HCT116 (cell line): ENCODE data around the gene AP2A1.

Source experiments
- EZH2 ChIP-seq: fragments of 200-600 bp; sonication (generic); IDR thresholded peaks from 2 replicates; pipeline ENCODE4 v1.6.1; 2017; ENCODE audit warnings: antibody characterized with exemption, mixed run types
- POLR2A ChIP-seq: IDR thresholded peaks from 2 replicates; pipeline ENCODE4 v1.7.0; 2011; ENCODE audit warnings: borderline replicate concordance; ENCODE audit not compliant: insufficient read depth, insufficient read length; ENCODE audit errors: extremely low read depth
- SIN3A ChIP-seq: IDR thresholded peaks from 2 replicates; pipeline ENCODE4 v1.6.1; 2012; ENCODE audit warnings: low read depth
- SRF ChIP-seq: IDR thresholded peaks from 2 replicates; pipeline ENCODE4 v1.6.1; 2012; ENCODE audit warnings: low read depth
- ZNF274 ChIP-seq: fragments of 200-500 bp; sonication (Bioruptor generic); IDR thresholded peaks from 2 replicates; pipeline ENCODE4 v1.6.1; 2014; ENCODE audit warnings: mild to moderate bottlenecking, low read depth, low read length, inconsistent platforms
- TF ChIP-seq, protein P1 (sequence below), 3 experiments: fragments of 200-600 bp in 1 of 3; sonication (generic) in 1 of 3; IDR thresholded peaks in 2 of 3; conservative IDR thresholded peaks in 1 of 3; 2 replicates each; pipeline ENCODE4 v1.5.1; 2012 to 2017; ENCODE audit warnings: low read depth in 2 of 3, low read length in 2 of 3, antibody characterized with exemption in 1 of 3, borderline replicate concordance in 1 of 3, control low read depth in 1 of 3, mild to moderate bottlenecking in 1 of 3, mixed read lengths in 1 of 3, mixed run types in 1 of 3, moderate library complexity in 1 of 3; ENCODE audit not compliant: insufficient read depth in 1 of 3

DNA sequence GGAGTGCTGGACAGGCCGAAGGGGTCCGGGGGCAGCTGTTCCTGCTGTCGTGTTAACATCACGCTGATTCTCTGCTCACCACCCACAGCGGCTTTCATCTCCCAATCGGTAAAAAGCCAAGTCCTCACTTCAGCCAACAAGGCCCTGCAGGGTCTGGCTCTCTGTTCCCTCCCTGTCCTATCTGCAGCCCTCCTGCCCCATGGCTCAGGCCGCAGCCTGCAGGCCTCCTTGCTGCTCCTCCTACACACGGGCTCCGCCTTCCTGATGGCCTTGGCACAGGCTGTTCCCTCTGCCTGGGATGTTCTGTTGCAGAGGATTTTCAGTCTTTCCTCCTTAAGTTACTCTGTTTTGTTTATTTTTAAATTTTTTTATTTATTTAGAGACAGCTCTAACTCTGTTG is 24.1 kb downstream of the AP2A1 start:
- TF ChIP-seq, protein P1, sequence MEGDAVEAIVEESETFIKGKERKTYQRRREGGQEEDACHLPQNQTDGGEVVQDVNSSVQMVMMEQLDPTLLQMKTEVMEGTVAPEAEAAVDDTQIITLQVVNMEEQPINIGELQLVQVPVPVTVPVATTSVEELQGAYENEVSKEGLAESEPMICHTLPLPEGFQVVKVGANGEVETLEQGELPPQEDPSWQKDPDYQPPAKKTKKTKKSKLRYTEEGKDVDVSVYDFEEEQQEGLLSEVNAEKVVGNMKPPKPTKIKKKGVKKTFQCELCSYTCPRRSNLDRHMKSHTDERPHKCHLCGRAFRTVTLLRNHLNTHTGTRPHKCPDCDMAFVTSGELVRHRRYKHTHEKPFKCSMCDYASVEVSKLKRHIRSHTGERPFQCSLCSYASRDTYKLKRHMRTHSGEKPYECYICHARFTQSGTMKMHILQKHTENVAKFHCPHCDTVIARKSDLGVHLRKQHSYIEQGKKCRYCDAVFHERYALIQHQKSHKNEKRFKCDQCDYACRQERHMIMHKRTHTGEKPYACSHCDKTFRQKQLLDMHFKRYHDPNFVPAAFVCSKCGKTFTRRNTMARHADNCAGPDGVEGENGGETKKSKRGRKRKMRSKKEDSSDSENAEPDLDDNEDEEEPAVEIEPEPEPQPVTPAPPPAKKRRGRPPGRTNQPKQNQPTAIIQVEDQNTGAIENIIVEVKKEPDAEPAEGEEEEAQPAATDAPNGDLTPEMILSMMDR (IDR thresholded peaks at IDR 0.05 in 2 of 3, conservative IDR thresholded peaks at IDR 0.05 in 1 of 3; ENCODE audit: borderline replicate concordance in 1 of 3, insufficient read depth in 1 of 3, low read depth in 2 of 3, low read length in 2 of 3): no peak
- no peak for TF ChIP-seq SRF
- TF ChIP-seq EZH2: no peak
- TF ChIP-seq POLR2A: no peak
- no peak for TF ChIP-seq ZNF274
- no peak for TF ChIP-seq SIN3A
